A549 treated with AZD9567 at 1 μM for 4 hours (cell line): ENCODE measurements around the gene CYP4F3. TPM values are rescaled to one million over a fixed set of nuclear protein-coding genes. Genes with fewer than 3 reads are reported as not detected.

ENCODE experiments used
- total RNA-seq: library from RNA; stranded (reverse); fragments of 200-300 nt; extraction: Qiagen RNA extraction; gene quantifications from 5 replicates; pipeline ENCODE4 v1.2.3, GENCODE V29; 2022; ENCODE audit not compliant: insufficient read depth

Gene CYP4F3
- 1.1 to 3.6 TPM (median 3.1 TPM) in 5 replicates for total RNA-seq

GRCh38 chr19:15640294-15640903 lies at the start of gene CYP4F3:
Gene CYP4F3 (plus strand): TSS chr19:15640897. CDS start chr19:15641416, 519 bp downstream.

GRCh38 chr19:15614507-15615379 lies 26.0 kb upstream of the CYP4F3 start, which contains the start of gene CYP4F8:
Gene CYP4F8 (plus strand): TSS chr19:15615218. CDS start chr19:15615617, 399 bp downstream.

GRCh38 chr19:15672580-15673175 lies 32.0 kb downstream of the CYP4F3 start, which contains the start of gene CYP4F12:
Gene CYP4F12 (plus strand): TSS chr19:15673087. CDS start chr19:15673530, 443 bp downstream.

Other genes with a start within 250 kb of the CYP4F3 start
- gene AKAP8L, start 221.9 kb upstream of the CYP4F3 start, total RNA-seq: 38.4 to 53.6 TPM (median 40.4 TPM) in 5 replicates
- 19.1 to 23.3 TPM (median 22.4 TPM) in 5 replicates for gene WIZ, start 190.9 kb upstream of the CYP4F3 start, total RNA-seq
- 0.19 TPM in 1 of 5 replicates, not detected in the others for gene RASAL3, start 176.4 kb upstream of the CYP4F3 start, total RNA-seq
- gene PGLYRP2, start 161.4 kb upstream of the CYP4F3 start, total RNA-seq: not detected in 5 replicates
- 0.09 to 1.6 TPM (median 0.17 TPM) in 5 replicates for gene CYP4F22, start 132.4 kb upstream of the CYP4F3 start, total RNA-seq
- gene CYP4F8, start 25.7 kb upstream of the CYP4F3 start, total RNA-seq: not detected in 5 replicates
- gene CYP4F12, start 32.2 kb downstream of the CYP4F3 start, total RNA-seq: 1.4 to 1.7 TPM (median 1.6 TPM) in 4 of 5 replicates, not detected in the other
- not detected in 5 replicates for gene OR10H2, start 87.1 kb downstream of the CYP4F3 start, total RNA-seq
- not detected in 5 replicates for gene OR10H3, start 97.1 kb downstream of the CYP4F3 start, total RNA-seq
- gene OR10H5, start 146.8 kb downstream of the CYP4F3 start, total RNA-seq: not detected in 5 replicates
- not detected in 5 replicates for gene OR10H1, start 174.8 kb downstream of the CYP4F3 start, total RNA-seq